HG03571 (cell line): ENCODE measurements around the gene KCNQ1OT1.

Experiments
- ATAC-seq: cut with Tn5 transposase; IDR thresholded peaks from one replicate; pipeline ENCODE4 v1.9.1; 2021; ENCODE audit not compliant: unreplicated experiment

KCNQ1OT1 gene

DNA sequence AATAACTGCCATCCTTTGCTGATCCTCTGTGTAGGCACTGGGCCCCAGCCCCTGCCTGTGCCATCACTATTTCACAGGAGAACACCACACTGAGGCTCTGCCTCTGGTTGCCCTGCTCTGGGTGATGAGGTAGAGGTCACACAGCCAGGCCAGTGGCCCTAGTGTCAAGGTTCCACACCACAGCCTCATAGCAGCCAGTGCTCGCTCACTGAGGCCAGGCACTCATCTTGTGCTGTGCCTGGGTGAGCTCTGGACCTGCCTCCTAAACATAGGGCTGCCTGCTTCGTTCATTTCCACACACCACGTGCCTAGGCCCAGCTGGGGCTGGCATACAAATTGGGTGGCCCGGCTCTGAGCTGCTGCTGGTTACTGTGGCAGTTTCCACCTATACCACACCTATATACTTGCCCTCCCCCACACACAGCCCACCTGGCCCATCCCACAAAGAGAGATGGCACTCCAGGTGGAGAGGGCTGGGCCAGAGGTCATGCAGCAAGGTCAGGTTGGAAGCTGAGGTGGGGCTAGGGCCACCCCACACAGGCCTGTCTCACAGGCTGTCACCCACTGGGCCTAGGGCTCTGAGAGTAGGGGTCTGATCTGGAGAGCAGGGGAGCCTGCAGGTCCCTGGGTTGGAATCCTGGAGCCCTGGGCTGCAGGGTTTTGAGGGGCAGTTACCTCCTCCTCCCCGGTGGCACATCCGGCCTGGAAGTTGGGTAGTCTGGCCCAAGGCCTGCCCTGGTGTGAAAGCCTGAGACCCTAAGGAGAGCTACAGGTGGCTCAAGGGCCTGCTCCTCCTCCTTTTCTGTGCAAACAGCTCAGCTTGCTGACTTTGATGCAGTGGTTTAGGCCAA, 11.2 kb downstream of the KCNQ1OT1 start:
- no peak for ATAC-seq

DNA sequence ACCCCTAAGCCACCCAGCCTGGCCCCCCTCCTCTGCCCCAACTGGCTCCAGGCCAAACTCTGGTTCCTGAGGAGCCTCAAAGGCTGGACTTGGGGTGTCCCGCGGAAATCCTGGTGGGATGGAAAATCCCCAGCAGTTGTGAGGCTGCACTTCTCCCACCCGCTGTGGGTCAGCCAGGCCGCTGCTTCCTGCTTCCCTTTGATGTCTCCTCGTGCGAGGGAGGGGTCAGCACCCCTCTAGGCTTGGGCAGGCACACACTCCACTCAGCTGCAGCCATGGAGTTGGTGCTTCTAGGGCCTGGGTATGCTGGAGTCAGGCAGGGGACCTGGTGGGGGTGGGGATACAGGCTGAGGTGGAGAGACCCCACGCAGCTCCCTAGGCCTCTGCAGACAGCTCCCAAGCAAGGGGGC, 12.0 kb downstream of the KCNQ1OT1 start:
- ATAC-seq: no peak

DNA sequence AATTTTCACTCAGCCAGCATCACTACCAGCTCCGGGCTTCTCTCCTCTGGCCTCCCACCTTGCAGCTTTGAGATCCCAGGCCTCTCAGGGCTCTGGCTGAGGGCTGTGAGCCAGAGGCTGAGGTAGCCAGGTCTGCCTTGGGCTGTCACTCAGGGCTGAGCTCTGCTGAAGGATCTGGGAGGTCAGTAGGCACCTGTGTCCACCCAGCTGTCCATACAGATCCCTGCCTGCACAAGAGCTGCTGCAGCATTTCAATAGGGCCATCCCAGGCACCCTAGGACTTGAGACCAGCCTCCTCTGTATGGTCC, 12.6 kb downstream of the KCNQ1OT1 start:
- no peak for ATAC-seq

DNA sequence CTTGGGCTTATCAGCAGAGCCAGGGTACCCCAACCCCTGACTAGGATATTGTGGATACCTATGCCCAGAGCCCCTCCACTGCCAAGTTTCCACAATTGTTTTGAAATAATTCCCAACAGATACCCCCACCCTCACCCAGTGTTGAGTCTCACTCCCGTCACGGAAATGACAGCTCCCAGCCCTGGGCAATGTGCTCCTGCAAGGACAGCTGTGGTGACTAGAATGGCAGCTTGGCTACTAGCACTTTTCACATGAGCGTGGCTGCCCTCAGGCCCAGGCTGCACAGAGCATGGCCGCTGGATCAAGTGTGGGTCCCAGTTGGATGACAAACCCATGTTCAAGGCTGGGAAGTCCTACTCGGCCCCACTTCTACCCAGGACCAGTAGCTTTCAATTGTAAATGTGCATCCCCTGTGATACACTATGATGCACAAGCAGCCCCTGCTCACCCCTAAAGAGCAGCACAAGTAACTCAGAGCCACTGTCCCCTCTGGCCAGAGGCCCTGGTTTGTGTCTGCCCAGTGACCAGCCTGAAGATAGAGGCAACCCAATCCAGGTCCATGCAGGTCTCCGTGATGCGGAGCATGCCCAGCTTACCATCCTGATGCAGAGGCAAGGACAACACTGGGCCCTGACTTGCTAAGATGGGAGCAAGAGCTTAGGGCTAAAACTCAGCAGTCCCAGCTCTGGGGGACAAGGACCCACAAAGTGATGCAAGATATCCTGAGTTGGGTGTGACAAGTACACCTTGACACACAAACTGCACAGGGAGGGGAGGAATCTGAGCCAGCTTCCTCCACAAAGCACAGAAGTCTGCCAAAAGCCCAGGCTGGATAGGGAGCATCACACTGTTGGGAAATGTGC, 13.2 kb downstream of the KCNQ1OT1 start:
- no peak for ATAC-seq

DNA sequence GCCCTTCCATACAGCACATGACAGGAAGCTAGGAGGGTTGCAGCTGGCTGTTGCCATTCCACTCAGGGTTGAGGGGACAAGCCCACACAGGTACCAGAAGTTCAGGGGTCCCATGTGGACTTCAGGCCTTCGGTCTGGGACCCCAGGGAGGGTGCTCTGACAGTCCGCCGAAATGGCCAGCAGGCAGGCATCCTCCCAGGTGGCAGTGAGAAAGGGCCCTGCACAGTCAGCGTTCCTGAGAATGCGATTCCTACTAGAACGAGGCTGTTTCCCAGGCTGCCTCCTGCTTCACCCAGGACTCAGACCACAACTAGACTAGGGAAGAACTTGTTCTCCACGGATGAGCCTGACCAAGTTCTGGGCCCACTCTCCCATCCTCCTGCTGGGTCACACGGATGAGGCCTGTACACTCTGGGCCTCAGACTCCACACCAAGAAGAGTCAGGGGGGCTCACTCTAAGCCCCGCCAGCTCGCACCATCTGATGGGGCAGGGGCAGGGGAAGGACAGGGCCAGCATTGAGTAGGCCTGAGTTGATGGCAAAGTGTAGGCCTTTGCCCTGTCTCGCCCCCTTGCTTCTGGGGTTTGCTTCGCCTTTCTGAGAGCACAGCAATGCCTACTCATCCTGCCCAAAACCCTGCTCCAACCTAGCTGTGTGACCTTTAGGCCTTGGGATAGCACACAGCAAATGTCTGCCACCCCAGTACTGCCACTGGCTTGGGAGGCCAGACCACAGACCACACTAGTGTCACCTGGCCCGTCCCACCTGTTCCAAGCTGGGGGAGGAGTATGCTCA, 14.0 kb downstream of the KCNQ1OT1 start:
- ATAC-seq: no peak

DNA sequence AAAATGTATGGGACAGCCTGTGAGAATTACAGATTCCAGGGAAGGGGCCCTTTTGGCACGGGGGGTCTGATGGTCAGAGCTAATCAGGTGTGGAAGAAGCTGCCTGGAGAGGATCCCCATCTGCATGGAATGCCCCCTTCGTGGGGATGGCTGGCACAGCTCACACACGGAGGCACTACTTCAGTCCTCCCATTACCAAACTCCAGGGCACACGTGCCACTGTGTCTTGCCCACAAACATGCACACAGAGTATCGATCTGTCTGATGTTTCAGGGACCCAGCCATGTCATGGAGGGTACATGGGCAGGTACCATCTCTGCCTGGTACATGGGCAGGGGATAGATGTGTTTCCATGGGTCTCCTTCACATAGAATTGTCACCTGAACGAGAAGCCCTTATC, 14.7 kb downstream of the KCNQ1OT1 start:
- no peak for ATAC-seq

DNA sequence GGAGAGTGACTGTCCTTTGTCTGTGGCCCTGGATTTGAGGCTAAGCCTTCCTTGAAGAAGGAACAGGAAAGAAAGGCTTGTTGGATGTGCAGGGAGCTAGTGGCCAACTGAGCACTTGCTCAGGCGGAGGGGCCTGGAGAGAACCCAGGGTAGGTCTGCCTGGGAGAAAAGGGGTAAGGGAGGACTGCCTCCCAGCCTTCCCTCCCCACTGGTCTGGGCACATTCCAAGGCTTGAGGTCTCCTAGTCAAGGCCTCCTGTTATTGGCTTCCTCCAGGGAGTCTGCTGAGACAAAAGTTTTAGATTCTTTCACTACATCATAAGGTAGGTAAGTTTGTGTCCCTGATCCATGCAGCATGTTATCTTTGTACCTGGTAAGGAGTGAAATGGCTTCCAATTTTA, 15.2 kb downstream of the KCNQ1OT1 start:
- ATAC-seq: no peak

DNA sequence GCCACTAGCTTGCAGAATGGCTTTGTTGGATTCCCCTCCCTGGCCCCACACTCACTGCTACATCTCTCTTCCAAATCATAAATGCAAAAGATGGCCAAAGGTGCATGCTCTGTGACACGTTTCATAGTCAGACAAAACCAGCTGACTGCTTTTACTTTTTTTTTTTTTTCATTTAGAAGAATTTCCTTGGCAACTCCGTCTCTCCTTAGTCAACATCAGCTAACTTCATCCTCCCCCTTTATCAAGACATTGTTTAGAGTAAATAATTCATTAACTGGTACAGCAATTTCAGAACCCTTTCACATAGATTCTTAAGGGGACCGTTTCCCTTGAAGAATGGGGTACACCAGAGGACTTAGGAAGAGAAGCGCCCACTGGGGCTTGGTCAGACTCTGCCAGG, 16.0 kb downstream of the KCNQ1OT1 start:
- ATAC-seq: no peak

DNA sequence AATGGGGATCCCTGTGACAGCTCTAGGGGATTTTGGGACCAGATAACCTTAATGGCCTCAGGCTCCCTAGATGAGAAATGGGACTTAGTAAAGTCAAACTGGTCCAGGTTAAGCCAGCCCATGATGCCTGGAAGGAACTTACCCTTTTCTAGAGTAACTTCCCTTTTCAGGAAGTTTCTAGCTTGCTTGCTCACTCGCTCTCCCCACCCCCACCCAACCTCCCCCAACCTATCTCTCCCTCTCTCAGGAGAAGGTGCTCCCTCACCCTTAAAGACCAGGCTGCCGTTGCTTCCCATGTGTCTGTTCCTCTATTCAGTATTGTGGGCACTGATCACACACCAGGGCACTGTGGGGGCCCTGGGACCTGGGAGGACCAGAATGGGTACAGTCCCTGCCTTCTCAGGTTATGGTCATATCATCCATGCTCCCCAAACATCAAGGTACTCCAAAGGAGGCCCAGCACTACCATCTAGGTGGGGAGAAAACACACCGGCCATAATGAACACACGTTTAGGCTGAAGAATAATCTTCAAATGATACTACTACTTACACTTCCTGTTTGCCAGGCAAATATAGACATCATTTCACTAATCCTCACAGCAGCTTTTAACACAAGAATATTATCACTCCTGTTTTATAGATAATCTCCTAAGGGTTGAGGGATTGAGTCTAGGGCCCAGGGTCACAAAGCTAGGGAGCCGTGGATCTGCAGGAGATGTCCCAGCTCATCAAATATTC, 18.2 kb downstream of the KCNQ1OT1 start:
- no peak for ATAC-seq

DNA sequence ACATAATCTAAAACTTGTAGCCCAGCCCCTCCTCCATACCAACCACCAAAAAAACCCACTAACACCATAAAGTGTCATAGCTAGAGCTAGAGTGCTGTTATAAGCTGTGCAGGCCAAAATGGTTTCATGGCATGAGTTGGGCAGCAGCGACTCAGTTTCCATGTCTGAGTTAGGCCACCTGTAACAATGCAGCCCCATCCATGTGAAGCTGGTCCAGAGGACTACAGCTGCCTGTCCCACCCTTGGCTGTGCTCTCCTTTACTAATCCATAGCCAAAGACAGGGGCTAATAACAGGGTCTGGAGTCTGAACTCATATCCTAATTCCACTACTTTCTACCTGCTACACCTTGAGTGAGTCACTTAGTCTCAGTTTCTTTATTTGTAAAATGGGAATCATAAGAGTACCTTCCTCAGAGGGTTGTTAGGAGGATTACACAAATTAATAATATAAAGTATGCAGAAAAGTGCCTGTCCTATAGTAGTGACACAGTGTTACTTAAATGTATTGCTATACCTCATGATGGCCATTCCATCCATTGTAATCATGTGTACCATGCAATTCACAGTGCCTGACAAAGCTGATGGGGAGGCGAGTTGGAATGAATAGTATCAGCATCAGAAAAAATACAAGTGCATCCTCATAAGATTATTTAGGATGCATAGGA, 20.6 kb downstream of the KCNQ1OT1 start:
- ATAC-seq: no peak

DNA sequence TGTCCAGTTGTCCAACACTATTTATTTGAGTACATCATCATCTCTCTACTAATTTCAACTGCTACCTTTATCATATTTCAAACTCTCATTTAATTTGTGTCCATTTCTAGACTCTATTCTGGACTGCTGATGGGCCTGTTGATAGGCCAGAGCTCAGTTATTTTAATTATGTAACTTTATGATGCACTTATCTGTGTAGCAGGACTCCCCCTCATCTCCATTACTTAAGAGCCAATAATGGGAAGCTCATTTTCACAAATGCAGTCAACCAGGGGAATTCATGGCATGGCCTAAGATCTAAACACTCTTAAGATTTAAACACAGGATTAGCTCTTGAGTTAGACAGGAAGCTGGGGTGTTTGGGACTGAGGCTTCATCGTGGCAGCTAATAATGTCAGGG, 21.4 kb downstream of the KCNQ1OT1 start:
- ATAC-seq: no peak

DNA sequence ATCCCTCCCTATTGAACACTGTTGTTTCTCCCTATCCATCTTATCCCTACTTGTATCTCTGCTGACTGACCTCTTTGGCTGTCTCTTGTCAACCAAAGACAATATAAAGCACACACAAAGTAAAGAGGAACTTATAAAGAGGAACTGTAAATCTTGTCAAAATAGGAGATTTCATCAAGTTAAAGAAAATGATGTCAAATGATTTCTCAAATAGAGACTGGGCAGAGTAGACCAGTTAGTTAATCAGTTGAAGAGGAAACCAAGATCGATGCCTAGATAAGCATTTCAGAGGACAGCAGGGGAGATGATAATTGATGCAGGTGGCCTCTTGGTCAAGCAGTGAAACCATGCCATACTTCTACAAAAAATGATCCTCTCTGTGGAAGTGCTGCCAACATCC, 22.7 kb downstream of the KCNQ1OT1 start:
- ATAC-seq: peak; percentile 74

DNA sequence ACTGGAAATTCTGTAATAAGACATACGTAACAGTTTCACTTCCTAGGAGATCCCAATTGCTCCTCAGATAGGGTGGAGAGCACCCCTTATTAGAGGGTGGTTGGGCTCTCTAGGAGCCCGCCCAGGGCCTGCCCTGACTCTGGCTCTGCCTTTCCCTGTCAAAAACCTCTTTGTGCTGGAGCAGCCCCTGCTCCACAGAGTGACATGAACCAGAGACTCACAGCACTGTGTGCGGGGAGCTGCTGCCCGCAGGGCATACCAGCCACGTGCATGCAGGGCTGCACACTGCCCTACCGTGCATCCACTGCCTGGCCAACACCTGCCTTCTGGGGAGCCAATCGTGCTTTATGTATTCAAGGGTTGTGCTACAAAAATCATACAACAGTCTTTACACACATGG, 24.3 kb downstream of the KCNQ1OT1 start:
- ATAC-seq: no peak

DNA sequence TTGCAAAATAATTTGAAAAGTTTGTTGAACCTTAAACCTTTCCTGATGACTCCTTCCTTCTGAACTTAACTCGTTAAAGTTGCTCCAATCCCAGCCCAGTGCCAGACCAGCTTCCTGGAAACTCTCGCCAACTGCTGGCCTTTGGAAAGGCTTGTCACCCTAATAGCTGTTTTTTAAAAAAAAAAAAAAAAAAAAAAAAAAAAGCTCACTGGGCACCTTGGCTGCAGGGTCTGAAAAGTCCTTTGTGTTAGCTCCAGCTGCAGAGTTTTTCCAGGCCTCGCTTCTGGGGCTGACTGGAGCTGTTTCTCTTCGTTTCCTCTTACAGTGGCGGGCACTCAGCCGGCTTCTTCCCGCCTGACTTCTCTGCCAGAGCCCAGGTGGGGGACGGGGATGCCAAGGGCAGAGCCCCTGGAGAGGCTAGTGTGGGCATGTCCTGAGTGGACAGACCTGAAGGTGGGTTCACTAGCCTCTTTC, 25.1 kb downstream of the KCNQ1OT1 start:
- no peak for ATAC-seq

DNA sequence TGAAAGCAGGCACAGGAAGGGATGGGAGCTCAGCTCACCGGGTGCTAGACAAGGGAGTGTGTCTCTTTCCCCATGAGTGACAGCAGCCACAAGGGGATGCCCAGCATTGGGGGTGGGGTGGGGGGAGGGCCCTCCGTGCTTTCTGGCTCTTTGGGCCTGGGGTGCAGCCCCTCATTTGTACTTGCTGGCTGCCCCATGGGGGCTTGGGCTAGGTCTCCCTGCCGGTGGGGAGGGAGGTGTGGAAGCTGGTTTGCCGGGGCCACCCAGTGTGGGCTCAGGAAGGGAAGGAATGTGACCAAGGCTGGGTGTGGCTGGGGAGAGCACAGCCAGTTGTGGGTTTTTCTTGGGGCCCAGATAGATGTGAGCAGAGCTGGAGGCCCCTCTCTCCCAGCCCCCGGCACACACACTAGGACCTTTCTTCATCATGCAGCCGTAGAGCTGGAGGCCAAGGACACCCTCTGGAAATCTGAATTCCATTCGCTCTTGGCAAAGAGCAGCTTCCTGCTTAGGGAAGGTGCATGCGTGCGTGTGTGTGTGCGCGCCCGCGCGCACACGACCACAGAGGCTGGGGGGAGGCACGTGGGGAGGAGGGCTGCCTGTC, 25.8 kb downstream of the KCNQ1OT1 start:
- ATAC-seq: no peak

DNA sequence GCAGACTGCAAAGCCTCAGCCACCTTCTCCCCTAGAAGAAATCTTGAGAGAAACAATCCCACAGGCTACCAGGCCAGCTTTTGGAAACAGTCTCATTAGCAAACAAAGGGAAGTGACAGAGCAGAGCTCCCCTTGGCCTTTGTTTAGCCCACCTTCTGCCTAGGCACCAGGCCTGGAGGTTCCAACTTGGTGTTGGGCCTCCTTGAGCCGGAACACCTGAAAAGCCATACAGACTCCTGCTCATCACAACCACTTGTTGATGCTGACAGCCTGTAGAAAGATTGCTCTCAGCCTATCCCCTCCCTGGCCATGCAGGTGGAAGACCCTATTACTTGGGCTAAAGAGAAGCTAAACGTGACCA, 26.6 kb downstream of the KCNQ1OT1 start:
- no peak for ATAC-seq

DNA sequence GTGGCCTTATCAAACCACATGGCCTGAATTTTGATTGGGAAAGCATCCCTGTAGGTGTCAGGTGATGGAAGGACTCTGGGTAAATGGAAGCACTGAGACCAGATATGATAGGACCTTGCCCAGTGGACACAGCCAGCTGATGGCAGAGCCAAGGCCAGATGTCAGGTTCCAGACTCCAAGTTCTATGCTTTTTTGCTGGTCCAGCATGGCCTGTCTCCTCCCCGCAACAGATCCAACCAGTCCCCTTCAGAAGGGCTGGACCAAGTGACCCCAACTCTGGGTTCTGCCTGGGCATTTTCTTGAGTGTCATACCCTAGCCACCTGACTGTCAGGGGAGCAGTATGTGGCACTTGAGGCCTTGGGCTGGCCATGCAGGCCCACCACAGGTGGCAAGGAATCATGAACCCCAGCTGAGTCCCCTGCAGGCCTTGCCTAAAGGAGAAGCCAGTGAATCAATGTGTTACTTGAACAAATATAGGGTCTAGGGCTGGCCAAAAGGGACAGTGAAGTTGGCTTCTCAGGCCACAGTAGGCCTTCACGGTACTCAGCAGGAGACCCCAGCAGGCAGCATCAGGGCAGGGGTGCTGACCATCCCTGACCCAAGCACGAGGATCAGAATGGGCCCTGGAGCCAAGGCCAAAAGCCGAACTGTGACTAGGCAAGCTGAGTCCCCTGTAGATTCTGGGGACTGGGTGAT, 27.1 kb downstream of the KCNQ1OT1 start:
- no peak for ATAC-seq

DNA sequence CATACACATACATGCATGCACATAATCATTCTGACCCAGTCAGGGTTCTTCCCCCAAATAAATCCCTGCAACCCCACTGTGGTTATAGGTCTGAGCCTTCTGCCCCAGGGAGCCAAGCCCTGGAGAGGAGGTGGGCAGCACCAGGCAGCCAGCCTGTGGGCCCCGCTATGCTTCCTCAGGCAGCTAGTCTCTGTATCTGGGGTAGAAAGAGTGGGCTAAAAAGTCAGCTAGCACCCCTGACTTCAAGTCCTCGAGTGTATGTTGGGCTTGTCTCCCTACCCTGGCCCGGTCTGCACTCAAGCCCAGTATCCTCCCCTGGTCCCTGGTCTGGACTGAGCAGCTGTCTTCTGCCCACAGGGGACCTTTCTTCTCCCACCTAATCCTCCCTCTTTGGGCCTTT, 28.0 kb downstream of the KCNQ1OT1 start:
- no peak for ATAC-seq

DNA sequence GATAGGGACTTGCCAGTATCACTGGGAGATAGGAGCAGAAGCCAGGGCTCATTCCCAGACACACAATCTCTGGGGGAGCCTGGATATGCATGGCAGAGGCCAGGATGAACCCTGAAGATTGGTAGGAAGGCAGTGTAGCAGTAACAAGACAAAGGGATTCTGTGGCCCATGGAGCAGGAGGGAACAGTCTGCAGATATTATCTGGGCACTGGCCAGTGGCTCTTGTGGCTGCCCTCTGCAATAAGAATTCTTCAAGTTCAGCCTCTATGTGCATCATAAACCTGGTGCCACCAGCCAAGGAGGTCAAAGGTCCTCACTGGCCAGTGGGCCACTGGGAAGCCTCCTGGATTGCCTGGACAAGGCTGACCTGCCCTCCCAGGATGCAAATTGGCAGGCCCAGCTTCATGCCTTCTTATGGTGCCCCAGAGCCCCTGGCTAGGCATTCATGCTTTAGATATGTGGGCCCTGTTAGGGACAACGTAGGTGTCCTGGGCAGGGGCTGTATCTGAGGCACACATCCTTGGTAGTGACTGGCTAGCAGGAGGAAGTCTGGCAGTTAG, 29.2 kb downstream of the KCNQ1OT1 start:
- no peak for ATAC-seq
